ENCODE data around the gene GLIS2. TPM values are rescaled to one million over a fixed set of nuclear protein-coding genes. Genes with fewer than 3 reads are reported as not detected.

GLIS2 gene
- total RNA-seq, 1 donor from 2014 or later: 0.51 TPM

DNA sequence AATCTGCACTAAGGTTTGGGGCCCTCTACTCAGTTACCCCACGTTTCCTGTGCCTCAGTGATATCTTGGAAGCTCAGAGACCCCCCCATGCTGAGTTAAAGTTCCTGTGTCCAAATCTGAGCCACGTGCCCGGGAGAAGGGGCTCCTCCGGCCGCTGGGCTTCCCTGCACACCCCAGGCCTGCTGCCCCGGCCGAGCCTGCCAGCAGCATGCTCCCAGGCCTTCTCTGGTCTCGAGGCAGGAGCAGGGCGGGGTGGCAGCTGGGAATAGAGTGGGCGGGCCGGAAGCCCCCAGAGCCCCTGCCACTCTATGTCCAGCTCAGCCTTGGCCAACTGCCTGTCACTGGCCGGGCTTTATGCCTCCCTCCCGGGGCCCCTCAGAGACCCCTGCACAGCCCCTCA, 50.1 kb downstream of the GLIS2 start:
- intact Hi-C loops (cut with micrococcal nuclease): no loop called here

DNA sequence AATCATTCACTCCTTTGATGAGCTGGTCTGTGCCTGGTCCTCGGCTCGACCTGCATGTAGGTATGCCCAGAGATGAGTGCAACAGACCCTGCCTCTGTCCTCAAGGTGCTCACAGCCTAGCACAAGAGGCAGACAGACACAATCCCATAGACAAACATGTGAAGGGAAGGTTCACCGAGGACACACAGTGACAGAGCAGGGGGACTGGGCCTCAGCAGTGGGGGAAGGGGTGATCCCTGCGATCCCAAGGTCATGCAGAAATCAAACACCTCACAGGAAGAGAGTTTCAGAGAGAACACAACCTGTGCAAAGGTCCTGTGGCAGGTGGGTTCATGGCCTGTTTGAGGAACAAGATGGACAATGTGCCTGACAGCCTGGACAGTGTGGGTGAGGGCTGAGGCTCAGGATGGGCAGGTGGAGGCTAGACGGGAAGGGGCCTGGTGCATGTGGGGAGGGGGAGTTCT, 51.6 kb downstream of the GLIS2 start:
- intact Hi-C loops (cut with micrococcal nuclease): no loop called here

- intact Hi-C loops (cut with micrococcal nuclease): no loop called here
Measured at GRCh38 chr16:4369007-4369733, 53.3 kb downstream of the GLIS2 start.

DNA sequence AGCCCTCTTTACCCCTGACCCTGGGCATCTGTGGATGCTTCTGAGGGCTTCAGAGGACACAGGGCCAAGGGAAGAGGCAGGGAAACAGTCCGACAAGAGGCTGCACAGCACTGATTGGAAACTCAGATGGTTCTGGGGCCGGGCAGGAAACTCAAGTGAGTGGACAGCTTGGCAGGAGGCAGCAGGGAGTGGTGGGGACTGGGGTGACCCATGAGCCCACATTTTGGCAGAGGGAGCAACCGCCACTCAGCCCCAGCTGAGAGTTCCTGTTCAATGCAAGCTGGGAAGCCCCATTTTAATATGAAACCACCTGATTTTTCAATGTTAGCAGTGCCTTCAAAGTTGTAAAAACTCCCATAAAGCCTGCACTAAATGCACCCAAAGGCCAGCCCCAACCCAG, 54.3 kb downstream of the GLIS2 start:
- intact Hi-C loops (cut with micrococcal nuclease): no loop called here

GRCh38 chr16:4370570-4371356, 54.9 kb downstream of the GLIS2 start:
- intact Hi-C loops (cut with micrococcal nuclease): loop anchor here (1.0 kb wide), 3 partner anchors 19 to 588 kb away; partner anchors contain the start of genes HMOX2, PAM16 and SEC14L5

GRCh38 chr16:4371357-4372000, 55.6 kb downstream of the GLIS2 start, which contains the start of gene VASN:
VASN (plus strand) TSS chr16:4371848; CDS start chr16:4380878, 9,030 bp downstream.
- intact Hi-C loops (cut with micrococcal nuclease): loop anchor here (1.0 kb wide), 3 partner anchors 20 to 587 kb away; partner anchors contain the start of genes HMOX2, PAM16 and SEC14L5

DNA sequence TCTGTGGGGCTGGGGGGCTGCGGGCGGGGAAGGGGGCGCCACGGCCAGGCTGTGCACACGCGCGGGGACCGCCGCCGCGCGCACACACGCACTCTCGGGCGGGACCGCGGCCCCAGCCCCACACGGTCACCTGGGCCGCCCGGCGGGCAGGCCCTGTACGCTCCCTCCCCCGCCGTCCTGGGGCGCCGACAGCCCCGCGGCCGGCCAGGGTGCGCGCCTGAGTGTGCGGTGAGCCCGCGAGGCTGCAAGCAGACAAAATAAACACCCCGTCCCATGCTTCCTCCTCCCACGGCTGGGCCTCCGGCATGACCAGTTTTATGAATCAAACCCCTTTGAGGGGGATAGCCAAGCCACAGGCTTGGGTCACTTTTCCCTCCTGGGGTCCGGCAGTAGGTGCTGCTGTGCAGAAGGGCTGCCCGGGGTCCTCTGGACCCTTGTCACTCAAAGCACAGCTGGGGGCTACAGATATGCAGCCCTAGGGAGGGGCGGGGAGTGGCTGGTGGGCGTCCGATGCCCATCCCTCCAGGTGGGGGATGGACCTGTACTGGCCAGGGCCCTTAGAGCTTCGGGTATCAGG, 56.2 kb downstream of the GLIS2 start:
- intact Hi-C loops (cut with micrococcal nuclease): no loop called here

DNA sequence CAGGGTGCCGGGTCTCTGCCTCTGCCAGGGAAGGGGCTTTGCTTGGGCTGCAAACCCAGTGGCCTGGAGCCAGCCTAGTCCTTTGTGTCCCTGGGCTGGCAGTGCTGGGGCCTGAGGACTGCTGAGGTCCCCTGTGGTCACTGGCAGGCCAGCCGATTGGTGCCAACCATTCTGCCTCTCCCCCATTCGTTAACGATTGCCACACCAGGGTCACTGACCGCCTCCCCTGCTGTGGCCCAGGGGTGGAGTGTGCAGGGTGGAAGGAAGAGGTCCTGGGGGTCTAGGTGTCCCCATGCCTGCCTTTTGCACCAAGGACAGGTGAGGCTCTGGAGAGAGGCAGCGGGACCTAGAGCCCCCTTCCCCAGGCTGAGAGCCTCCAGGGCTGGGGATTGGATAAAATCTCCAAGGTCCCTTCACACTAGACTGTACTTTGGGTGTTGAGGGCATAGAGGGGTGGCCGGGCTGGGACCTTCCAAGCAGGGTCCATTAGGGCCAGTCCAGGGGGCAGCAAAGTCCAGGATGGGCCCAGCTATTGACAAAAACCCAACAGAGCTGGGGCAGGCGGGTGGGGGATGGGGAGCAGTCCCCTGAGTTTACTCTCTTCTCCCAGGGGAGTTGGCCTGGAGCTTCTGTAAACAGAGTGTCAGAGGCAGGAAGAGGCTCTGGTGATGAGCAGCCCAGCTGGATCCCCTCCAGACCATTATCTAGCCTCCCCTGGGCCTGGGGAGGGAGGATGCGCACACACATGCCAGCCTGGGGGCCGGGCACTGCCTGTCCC, 56.9 kb downstream of the GLIS2 start:
- intact Hi-C loops (cut with micrococcal nuclease): no loop called here

DNA sequence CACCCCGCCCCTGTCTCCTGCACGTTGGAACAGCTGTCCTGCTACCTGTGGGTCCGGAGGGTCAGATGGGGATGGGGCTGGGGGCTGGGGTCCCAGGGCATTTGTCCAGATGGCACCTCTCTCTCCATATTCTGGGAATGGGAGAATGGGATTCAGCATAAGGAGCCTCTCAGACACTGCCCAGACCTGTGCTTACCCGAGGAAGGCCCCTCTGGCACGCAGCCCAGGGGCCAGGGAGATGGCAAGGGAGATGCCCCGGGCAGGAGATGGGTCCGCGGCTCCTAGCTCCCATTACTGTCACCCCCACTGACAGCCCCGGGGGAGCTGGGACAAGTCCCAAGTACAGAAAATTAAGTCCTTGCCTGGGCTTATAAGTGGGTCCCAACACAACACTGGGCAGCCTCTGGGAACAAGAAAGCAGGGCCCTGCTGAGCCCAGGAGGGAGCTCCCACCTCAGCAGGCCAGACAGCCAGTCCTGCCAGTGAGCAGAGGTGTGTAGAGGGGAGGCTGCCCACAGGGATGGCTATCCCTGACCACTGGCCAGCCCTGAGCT, 57.6 kb downstream of the GLIS2 start:
- intact Hi-C loops (cut with micrococcal nuclease): no loop called here

DNA sequence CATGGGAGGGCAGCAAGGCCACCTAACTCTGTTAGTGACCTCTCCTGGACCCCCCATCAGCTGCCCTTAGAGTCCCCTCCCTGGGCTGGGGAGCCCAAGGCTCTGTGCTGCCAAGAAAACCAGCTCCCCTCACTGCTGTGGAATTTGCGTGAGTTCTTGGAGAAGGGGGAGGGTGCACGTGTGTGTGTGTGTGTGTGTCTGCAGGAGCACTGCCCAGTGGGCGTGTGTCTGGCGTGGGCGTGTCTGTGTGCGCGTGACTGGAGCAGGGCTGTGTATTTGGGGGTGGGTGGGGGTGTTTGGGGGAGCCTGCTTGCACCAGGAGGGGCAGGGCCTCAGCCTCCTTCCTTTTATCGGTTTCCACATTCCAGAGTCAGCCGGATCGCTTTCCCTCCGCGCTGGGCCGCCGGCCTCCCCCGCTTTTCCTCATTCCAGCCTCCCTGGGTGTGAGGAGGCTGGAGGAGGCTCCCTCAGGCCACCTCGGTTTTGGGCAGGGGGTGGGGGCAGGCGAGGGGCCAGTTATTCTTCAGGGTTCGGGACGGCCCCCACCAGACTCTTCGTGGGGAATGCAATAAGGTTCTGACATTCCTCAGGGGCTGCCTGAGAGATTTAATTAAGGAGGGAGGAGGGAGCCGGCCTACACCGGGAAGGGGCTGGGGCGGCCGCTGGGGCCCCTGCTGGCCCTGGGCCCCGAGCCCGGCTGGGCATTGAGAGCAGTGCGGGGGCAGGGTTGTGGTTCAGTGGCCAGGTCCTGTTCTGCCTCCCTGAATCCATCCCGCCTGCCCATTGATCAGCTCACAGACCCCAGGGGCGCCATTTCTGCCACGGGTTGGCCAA, 58.3 kb downstream of the GLIS2 start:
- intact Hi-C loops (cut with micrococcal nuclease): no loop called here

- intact Hi-C loops (cut with micrococcal nuclease): no loop called here
Measured at GRCh38 chr16:4375717-4376116, 59.9 kb downstream of the GLIS2 start.

- intact Hi-C loops (cut with micrococcal nuclease): no loop called here
Measured at GRCh38 chr16:4376126-4376892, 60.4 kb downstream of the GLIS2 start.

GRCh38 chr16:4376893-4377572, 61.2 kb downstream of the GLIS2 start:
- intact Hi-C loops (cut with micrococcal nuclease): no loop called here

DNA sequence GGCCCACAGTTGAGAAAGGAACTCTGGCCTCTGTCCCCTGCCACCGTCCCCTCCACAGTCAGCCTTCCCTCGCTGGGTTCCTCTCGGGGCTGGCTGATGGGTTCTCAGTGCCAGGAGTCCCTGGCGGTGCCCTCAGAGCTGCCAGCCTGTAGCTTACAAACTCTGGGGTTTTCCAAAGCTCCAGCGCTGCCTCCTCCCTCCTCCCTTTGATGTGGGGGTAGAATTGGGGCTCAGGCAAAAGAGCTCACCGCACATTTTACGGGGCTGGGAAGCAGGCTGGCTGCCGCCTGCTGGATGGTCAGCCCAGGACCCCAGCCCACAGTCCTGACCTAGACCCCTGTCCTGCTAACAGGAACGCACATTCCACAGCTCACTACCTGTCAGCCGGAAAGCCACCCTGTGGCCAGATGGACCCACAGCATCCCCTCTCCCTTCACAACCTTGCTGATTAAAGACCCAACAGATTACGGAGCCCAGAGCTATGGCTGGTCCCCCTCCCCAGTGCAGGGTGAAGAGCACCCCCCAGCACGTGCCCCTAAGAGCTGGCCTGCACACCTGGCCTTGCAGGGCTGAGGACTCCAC, 61.8 kb downstream of the GLIS2 start:
- intact Hi-C loops (cut with micrococcal nuclease): no loop called here

DNA sequence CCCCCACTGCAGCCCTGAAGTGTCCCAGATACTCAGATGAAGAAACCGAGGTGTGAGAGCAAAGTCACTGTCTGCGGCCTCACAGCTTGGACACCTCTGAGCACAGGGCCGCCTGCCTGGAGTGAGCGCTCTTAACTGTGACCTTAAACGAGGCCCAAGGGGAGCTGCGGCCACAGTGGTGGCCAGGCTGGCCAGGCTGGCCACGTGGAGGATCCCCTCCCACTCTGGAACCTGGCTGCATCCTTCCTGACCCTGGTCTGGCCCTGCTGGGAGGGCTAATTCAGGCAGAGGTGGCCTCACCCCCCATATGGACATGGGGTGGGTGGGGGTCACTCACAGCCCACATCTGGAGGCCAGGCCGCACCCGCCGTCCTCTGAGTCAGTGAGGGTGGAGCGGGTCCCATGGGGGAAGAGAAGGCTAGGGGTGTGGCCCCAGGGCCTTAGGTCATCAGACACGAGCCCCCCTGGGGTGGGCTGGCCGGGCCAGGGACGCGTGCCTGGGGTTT, 62.3 kb downstream of the GLIS2 start:
- intact Hi-C loops (cut with micrococcal nuclease): no loop called here

- intact Hi-C loops (cut with micrococcal nuclease): no loop called here
Measured at GRCh38 chr16:4378999-4379690, 63.3 kb downstream of the GLIS2 start.

Measured in T-helper 1 cell treated with Interleukin-12 subunit alpha and Interleukin-12 subunit beta and Interleukin-4 antibody, amounts not matched to agents 30 ng/mL and 1 ng/mL, for 36 hours (primary cell).